HEK293T (cell line): ENCODE results near the gene PITPNC1.

Experiments
- CTCF ChIA-PET: fragments of 350-600 bp; formaldehyde crosslinking; extraction: SDS; loops from one replicate; lab custom pipeline; 2021; ENCODE audit warnings: antibody characterized with exemption, inconsistent platforms; lab: Yijun Ruan, JAX
- POLR2A ChIA-PET: fragments of 350-600 bp; formaldehyde crosslinking; extraction: SDS; loops from one replicate; lab custom pipeline; 2020; ENCODE audit warnings: antibody characterized with exemption, inconsistent platforms; lab: Yijun Ruan, JAX
- DNase-seq: peaks from one replicate; pipeline ENCODE4 v3.0.0; 2012; ENCODE audit warnings: mixed read lengths; ENCODE audit errors: extremely low spot score
- ARNT ChIP-seq: fragments of 450-650 bp; IDR thresholded peaks from 2 replicates; pipeline ENCODE4 v1.6.1; 2017; ENCODE audit warnings: mild to moderate bottlenecking
- BHLHE40 ChIP-seq: fragments of 450-650 bp; IDR thresholded peaks from 2 replicates; pipeline ENCODE4 v1.6.1; 2016; ENCODE audit warnings: mild to moderate bottlenecking, moderate library complexity, borderline replicate concordance
- CTBP1 ChIP-seq: fragments of 450-650 bp; IDR thresholded peaks from 2 replicates; pipeline ENCODE4 v1.6.1; 2016; ENCODE audit warnings: borderline replicate concordance
- ELF4 ChIP-seq: fragments of 450-650 bp; IDR thresholded peaks from 2 replicates; pipeline ENCODE4 v1.6.1; 2017; ENCODE audit warnings: antibody characterized with exemption
- FOXA1 ChIP-seq: fragments of 450-650 bp; IDR thresholded peaks from 2 replicates; pipeline ENCODE4 v1.6.1; 2016; ENCODE audit warnings: mild to moderate bottlenecking
- FOXK2 ChIP-seq: fragments of 450-650 bp; IDR thresholded peaks from 2 replicates; pipeline ENCODE4 v1.6.1; 2016; ENCODE audit warnings: mild to moderate bottlenecking
- FOXM1 ChIP-seq: fragments of 450-650 bp; IDR thresholded peaks from 2 replicates; pipeline ENCODE4 v1.6.1; 2017; ENCODE audit warnings: mild to moderate bottlenecking, borderline replicate concordance
- HDGF ChIP-seq: fragments of 450-650 bp; IDR thresholded peaks from 2 replicates; pipeline ENCODE4 v1.6.1; 2017; ENCODE audit warnings: antibody characterized with exemption, borderline replicate concordance
- L3MBTL2 ChIP-seq: fragments of 450-650 bp; conservative IDR thresholded peaks from 2 replicates; pipeline ENCODE4 v1.6.1; 2016; ENCODE audit warnings: mild to moderate bottlenecking
- LEF1 ChIP-seq: fragments of 450-650 bp; IDR thresholded peaks from 2 replicates; pipeline ENCODE4 v1.6.1; 2017; ENCODE audit warnings: mild to moderate bottlenecking, borderline replicate concordance
- NFRKB ChIP-seq: fragments of 450-650 bp; IDR thresholded peaks from 2 replicates; pipeline ENCODE4 v1.6.1; 2016; ENCODE audit warnings: mild to moderate bottlenecking, moderate library complexity
- SP1 ChIP-seq: fragments of 450-650 bp; IDR thresholded peaks from 2 replicates; pipeline ENCODE4 v1.6.1; 2017
- SUZ12 ChIP-seq: fragments of 450-650 bp; IDR thresholded peaks from 2 replicates; pipeline ENCODE4 v1.6.1; 2016; ENCODE audit warnings: mild to moderate bottlenecking
- TARDBP ChIP-seq: fragments of 450-650 bp; IDR thresholded peaks from 2 replicates; pipeline ENCODE4 v1.6.1; 2016
- ZNF384 ChIP-seq: fragments of 450-650 bp; IDR thresholded peaks from 2 replicates; pipeline ENCODE4 v1.6.1; 2016
- TF ChIP-seq, protein P1 (sequence below): fragments of 450-650 bp; IDR thresholded peaks from 2 replicates; pipeline ENCODE4 v1.6.1; 2016

PITPNC1 gene

DNA sequence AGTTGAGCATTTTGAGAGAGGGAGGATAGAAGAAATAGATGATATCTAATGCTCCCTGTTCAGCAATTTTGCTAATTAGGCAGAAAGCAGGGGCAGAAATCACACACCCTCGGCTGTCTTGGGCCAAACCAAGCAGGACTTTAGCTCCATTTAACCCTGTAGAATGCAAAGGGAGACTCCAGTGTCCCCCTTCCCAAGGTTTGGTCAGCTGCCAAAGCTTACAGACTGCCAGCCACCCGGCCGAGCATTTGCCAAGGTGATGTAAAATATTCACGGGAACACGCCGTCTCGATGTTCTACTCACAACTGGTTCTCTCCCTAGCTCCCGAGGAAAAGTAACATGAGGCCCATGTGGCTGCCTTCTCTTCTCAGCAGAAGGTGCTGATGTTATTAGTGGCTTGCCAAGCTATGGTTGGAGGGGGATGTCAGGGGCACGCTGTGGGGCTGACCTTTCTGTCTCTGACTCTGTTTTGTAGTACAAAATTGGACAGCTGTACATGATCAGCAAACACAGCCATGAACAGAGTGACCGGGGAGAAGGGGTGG is 155.3 kb downstream of the PITPNC1 start:
- CTCF ChIA-PET: interaction anchor here (0.8 kb wide), 1 partner anchor 15 kb away, joined by 3 read pairs; no protein-coding TSS in a partner anchor
- POLR2A ChIA-PET: no interaction called here

DNA sequence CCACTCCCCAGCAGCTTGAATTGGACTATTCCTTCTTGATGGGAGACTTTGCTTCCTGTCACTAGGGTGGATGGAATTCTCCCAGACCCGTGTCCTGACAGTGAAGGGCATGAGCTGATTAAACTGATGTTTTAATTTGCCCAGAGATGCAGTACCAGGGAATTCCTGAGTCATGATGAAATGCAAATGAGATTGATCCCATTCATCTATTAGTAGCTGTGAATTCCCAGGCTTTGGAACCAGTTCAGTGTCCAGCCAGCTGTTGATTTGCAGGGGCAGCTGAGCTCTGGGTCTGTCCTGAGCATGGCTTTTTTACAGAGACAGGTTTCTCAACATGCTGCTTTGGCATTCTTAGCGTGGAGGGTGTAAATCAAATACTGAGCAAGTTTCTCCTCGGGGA is 157.9 kb downstream of the PITPNC1 start:
- no peak for TF ChIP-seq FOXA1
- no peak for TF ChIP-seq CTBP1
- TF ChIP-seq HDGF: no peak
- no peak for TF ChIP-seq L3MBTL2
- no peak for TF ChIP-seq NFRKB
- no peak for TF ChIP-seq BHLHE40
- no peak for TF ChIP-seq ELF4
- TF ChIP-seq FOXK2: no peak
- no peak for TF ChIP-seq TARDBP
- no peak for TF ChIP-seq ARNT
- TF ChIP-seq, protein P1, sequence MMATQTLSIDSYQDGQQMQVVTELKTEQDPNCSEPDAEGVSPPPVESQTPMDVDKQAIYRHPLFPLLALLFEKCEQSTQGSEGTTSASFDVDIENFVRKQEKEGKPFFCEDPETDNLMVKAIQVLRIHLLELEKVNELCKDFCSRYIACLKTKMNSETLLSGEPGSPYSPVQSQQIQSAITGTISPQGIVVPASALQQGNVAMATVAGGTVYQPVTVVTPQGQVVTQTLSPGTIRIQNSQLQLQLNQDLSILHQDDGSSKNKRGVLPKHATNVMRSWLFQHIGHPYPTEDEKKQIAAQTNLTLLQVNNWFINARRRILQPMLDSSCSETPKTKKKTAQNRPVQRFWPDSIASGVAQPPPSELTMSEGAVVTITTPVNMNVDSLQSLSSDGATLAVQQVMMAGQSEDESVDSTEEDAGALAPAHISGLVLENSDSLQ: no peak
- no peak for TF ChIP-seq LEF1
- no peak for TF ChIP-seq SP1
- TF ChIP-seq SUZ12: no peak
- no peak for TF ChIP-seq ZNF384
- TF ChIP-seq FOXM1: no peak
- CTCF ChIA-PET: no interaction called here
- no peak for DNase-seq

More for the DNA sequence above, 155.3 kb downstream of the PITPNC1 start:
- TF ChIP-seq LEF1 (no peak), ELF4 (no peak), ARNT (no peak), FOXA1 (no peak), HDGF (no peak), SP1 (no peak), FOXK2 (no peak)
- no peak for DNase-seq

DNA sequence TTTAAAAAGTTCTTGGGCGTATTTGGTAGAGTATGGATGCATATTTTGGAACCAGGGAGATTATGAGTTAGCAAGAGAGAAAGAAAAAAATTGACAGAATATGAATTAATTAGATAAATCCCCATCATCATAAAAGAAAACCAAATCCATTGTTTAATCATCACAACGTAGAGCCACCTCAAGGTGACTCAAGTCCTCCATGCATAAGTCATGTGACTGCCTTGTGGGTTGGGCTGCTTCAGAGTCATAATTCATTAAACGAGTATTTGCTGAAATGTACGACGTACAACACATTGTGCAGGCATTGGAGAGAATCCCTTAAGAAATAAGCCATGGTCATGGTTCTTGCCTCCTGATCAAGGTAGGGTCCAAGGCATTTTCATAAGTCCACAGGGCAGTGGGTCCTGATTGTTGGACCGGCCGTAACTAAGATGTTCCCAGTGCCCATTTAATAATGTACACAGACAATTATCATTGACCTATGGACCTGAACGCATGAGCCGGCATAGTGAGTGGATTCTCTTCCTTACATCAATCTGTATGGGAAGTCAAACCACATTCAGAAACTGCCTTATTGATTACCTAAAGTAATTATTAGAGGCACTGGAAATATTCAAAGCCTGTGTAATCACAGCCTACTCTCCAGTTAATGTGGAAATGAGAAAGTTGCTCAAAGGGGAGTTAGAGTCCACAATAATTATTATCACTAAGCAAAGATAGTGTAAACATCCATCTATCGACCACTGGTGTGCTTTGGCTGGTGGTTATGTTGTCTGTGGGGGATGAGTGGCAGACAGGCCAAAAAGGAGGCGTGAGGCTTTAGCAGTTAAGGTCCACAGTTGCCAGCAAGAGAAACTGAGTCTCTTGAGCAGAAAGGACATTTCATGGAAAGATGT is 165.4 kb downstream of the PITPNC1 start:
- no peak for TF ChIP-seq NFRKB
- no peak for TF ChIP-seq ELF4
- no peak for TF ChIP-seq LEF1
- no peak for TF ChIP-seq FOXK2
- TF ChIP-seq CTBP1: no peak
- TF ChIP-seq, protein P1: no peak
- TF ChIP-seq ZNF384: no peak
- no peak for TF ChIP-seq SUZ12
- no peak for TF ChIP-seq ARNT
- no peak for TF ChIP-seq TARDBP
- no peak for TF ChIP-seq BHLHE40
- TF ChIP-seq FOXA1: no peak
- TF ChIP-seq L3MBTL2: no peak
- TF ChIP-seq FOXM1: no peak
- TF ChIP-seq HDGF: no peak
- ChIA-PET CTCF (no interaction called here), POLR2A (no interaction called here)
- DNase-seq: no peak

More for the DNA sequence above, 157.9 kb downstream of the PITPNC1 start:
- POLR2A ChIA-PET: no interaction called here

DNA sequence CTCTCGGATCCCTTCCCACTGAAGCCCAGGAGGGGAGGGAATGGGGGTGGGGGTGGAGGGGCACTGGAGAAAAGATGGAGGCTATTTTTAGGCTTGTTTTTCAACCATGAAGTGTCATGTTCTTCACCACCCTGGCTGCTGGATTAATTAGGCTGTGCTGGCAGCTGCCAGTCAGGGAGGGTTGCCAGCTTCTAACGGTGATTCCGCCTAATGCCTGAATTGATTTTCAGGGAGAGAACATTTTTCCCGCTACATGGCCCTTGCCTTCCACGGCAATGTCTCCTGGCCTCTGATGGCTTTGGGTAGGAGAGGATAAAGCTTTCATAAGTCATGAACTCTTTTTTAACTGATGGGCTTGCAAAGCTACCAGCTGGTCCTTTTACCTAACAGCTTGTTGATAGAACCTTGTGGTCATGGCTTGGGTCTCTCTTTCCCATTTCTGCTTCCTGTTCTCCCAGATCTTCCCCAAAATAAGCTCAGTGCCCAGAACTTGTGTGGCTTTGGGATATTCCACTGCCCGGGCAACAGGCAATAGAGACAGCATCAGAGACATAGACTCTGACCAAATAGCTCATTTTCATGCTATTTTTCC is 167.4 kb downstream of the PITPNC1 start:
- no peak for TF ChIP-seq FOXM1
- no peak for TF ChIP-seq SP1
- TF ChIP-seq, protein P1: no peak
- no peak for TF ChIP-seq ZNF384
- no peak for TF ChIP-seq NFRKB
- no peak for TF ChIP-seq LEF1
- TF ChIP-seq ELF4: no peak
- TF ChIP-seq BHLHE40: no peak
- no peak for TF ChIP-seq CTBP1
- no peak for TF ChIP-seq FOXA1
- no peak for TF ChIP-seq SUZ12
- TF ChIP-seq HDGF: no peak
- TF ChIP-seq FOXK2: no peak
- ChIA-PET CTCF (no interaction called here), POLR2A (no interaction called here)
- DNase-seq: no peak

DNA sequence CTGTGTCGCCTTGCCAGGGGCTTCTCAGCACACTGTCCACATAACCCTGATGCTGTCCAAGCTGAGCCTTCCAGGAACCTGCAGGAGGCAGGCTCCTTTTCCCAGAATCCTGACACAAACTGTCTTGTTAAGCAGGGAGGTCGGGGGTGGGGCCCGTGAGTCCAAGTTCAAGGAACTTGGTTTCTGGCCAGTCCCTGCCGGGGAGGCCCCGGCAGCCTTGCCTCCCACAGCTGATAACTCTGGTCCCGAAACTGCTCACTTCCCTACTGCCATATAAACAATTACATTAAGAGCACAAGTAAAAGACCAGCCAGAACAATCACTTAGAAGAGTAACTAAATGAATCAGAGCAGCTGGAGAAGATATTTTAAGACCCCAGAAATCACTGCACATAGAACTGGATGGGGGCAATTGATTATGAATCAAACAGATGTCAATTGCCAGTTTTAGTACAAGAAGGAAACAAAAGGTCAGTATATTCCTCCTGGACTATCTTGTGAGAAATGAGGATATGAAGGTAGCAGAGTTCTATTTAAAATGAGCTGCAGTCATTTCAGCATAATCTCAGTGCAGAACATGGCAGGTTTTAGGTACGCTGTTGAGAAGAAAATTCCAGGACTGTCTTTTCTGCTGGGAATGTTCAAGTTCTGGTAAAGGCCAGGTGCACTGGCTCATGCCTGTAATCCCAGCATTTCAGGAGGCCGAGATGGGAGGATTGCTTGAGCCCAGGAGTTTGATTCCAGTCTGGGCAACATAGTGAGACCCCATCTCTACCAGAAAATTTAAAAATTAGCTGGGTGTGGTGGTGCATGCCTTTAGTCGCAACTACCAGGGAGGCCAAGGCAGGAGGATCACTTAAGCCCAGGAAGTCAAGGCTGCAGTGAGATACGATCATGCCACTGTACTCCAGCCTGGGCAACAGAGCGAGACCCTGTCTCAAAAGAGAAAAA is 169.8 kb downstream of the PITPNC1 start:
- ChIA-PET CTCF (no interaction called here), POLR2A (no interaction called here)
- TF ChIP-seq CTBP1: no peak
- no peak for TF ChIP-seq FOXM1
- no peak for TF ChIP-seq L3MBTL2
- no peak for TF ChIP-seq HDGF
- TF ChIP-seq, protein P1: no peak
- no peak for TF ChIP-seq TARDBP
- TF ChIP-seq SUZ12: no peak
- no peak for TF ChIP-seq ZNF384
- DNase-seq: no peak
